GM12878 (cell line): ENCODE data around the gene VRK3. TPM values are rescaled to one million over a fixed set of nuclear protein-coding genes. Genes with fewer than 3 reads are reported as not detected.

Experiments used
- ATAC-seq: fragments of 200-7000 bp; cut with Tn5 transposase; 3 replicates; pipeline ENCODE4 v1.9.1; 2020; ENCODE audit warnings: mild to moderate bottlenecking, moderate library complexity
- BruUV-seq: library from RNA; stranded (reverse); fragments of 400-500 nt; replicated peaks from 2 replicates; lab custom pipeline; 2021; lab: Mats Ljungman, UMichigan
- CTCF ChIA-PET: fragments of 300-600 bp; sonication (Branson Sonifier 250); formaldehyde crosslinking; extraction: SDS; loops from one replicate; lab custom pipeline; 2021; ENCODE audit warnings: inconsistent platforms; lab: Yijun Ruan, JAX
- POLR2A ChIA-PET: fragments of 350-600 bp; formaldehyde crosslinking; extraction: SDS; loops from one replicate; lab custom pipeline; 2021; ENCODE audit warnings: inconsistent platforms; lab: Charles Lee
- RAD21 ChIA-PET: fragments of 300-600 bp; sonication (Branson Sonifier 250); formaldehyde crosslinking; loops from one replicate; lab custom pipeline; 2023; ENCODE audit warnings: antibody characterized with exemption; ENCODE audit not compliant: unreplicated experiment; lab: Charles Lee
- SMC1A ChIA-PET: fragments of 300-600 bp; sonication (Branson Sonifier 250); formaldehyde crosslinking; loops from one replicate; lab custom pipeline; 2023; ENCODE audit not compliant: unreplicated experiment, uncharacterized antibody; lab: Charles Lee
- DNase-seq: peaks from one replicate; pipeline ENCODE4 v3.0.0-alpha.2; 2011; ENCODE audit warnings: low read depth, low spot score
- FAIRE-seq: peaks from 3 replicates; lab custom pipeline; 2011; peaks lifted over from hg19 to GRCh38; lab: Jason Lieb, UNC
- H2AFZ ChIP-seq: 2 replicates; pipeline ENCODE4 v1.6.0; 2011; ENCODE audit warnings: low read depth, low read length, control low read depth; ENCODE audit not compliant: control insufficient read depth
- H3K27ac ChIP-seq: 2 replicates; pipeline ENCODE4 v1.5.1; 2011; ENCODE audit warnings: control low read depth; ENCODE audit not compliant: control insufficient read depth, insufficient read depth
- H3K27me3 ChIP-seq, 2 experiments: replicated peaks in 1 of 2; 2 replicates each; pipeline versions ENCODE4 v1.6.0 to v1.6.1; 2011; ENCODE audit warnings: low read length in 1 of 2; ENCODE audit not compliant: control insufficient read depth in 2 of 2, insufficient read depth in 2 of 2
- H3K36me3 ChIP-seq, 2 experiments: 2 replicates each; pipeline ENCODE4 v1.5.1; 2011; ENCODE audit warnings: low read length in 1 of 2; ENCODE audit not compliant: control insufficient read depth in 2 of 2, insufficient read depth in 2 of 2
- H3K4me1 ChIP-seq: 2 replicates; pipeline ENCODE4 v1.6.1; 2011; ENCODE audit warnings: mild to moderate bottlenecking, low read length, moderate library complexity, mixed read lengths; ENCODE audit not compliant: control insufficient read depth, insufficient read depth
- H3K4me2 ChIP-seq: 2 replicates; pipeline ENCODE4 v1.6.0; 2011; ENCODE audit warnings: control low read depth; ENCODE audit not compliant: control insufficient read depth, insufficient read depth
- H3K4me3 ChIP-seq: fragments of 200-600 bp; sonication (generic); 2 replicates; pipeline ENCODE4 v1.5.1; 2016
- H3K79me2 ChIP-seq: 2 replicates; pipeline ENCODE4 v1.6.0; 2011; ENCODE audit warnings: low read length; ENCODE audit not compliant: control insufficient read depth, insufficient read depth
- H3K9ac ChIP-seq: 2 replicates; pipeline ENCODE4 v1.8.0; 2011; ENCODE audit warnings: low read length, control low read depth, mixed read lengths; ENCODE audit not compliant: control insufficient read depth, insufficient read depth
- H3K9me3 ChIP-seq: replicated peaks from 3 replicates; pipeline ENCODE4 v1.5.1; 2011; ENCODE audit warnings: mild to moderate bottlenecking, low read length; ENCODE audit not compliant: control insufficient read depth, insufficient read depth
- H4K20me1 ChIP-seq: 2 replicates; pipeline ENCODE4 v1.6.0; 2011; ENCODE audit not compliant: control insufficient read depth, insufficient read depth
- BHLHE40 ChIP-seq, 2 experiments: fragments of 450-650 bp in 1 of 2; IDR thresholded peaks; 2 replicates each; pipeline ENCODE4 v1.6.1; 2011 to 2017; ENCODE audit warnings: low read depth in 2 of 2, borderline replicate concordance in 1 of 2, improper control_type of control experiment in 1 of 2, low read length in 1 of 2, mild to moderate bottlenecking in 1 of 2
- BMI1 ChIP-seq: fragments of 450-650 bp; IDR thresholded peaks from 2 replicates; pipeline ENCODE4 v1.6.1; 2016; ENCODE audit warnings: mild to moderate bottlenecking, moderate library complexity, borderline replicate concordance
- WGBS: methylation state at CpG from one replicate; pipeline ENCODE4 v1.1.6; 2016; ENCODE audit warnings: low lambda C conversion rate; ENCODE audit not compliant: insufficient replicate concordance, insufficient coverage; ENCODE audit errors: missing lambda C conversion rate; 5-methylcytosine and 5-hydroxymethylcytosine counted together
- in situ Hi-C: fragments of 300-500 bp; cut with MboI; formaldehyde crosslinking; loops from 9 replicates; pipeline ENCODE4 v1.14.3; 2018; ENCODE audit warnings: mixed read lengths
- intact Hi-C: fragments of 100-400 bp; cut with micrococcal nuclease; formaldehyde crosslinking; loops from one replicate; pipeline ENCODE4 v1.14.2; 2022; ENCODE audit not compliant: unreplicated experiment
- polyA plus RNA-seq, 11 experiments: library from polyadenylated mRNA; depleted of rRNA in 4 of 11; unstranded in 6 of 11; stranded (reverse) in 5 of 11; fragments of >200 nt; fragmentation: Nextera tagmentation in 4 of 11; fragmentation: Illumina TruSeq in 1 of 11; extraction: Ambion mirVana in 4 of 11; extraction: Trizol in 1 of 11; gene quantifications; 1 replicate in 1 of 11; 2 replicates in 10 of 11; pipeline versions ENCODE4 v1.2.1 to v1.2.3, GENCODE V29; 2011 to 2016; ENCODE audit warnings: inconsistent platforms in 2 of 11, missing spikeins in 2 of 11, low read depth in 1 of 11
- total RNA-seq, 4 experiments: library from RNA; depleted of rRNA in 3 of 4; stranded (reverse); fragments of >200 nt in 3 of 4; fragmentation: Illumina TruSeq in 1 of 4; extraction: Trizol in 1 of 4; gene quantifications; 2 replicates each; pipeline versions ENCODE4 v1.2.1 to v1.2.3, GENCODE V29; 2013 to 2021
- TF ChIP-seq, protein P1 (sequence below): fragments of 450-650 bp; IDR thresholded peaks from 2 replicates; pipeline ENCODE4 v1.6.1; 2017; ENCODE audit warnings: antibody characterized with exemption, mild to moderate bottlenecking, moderate library complexity
- TF ChIP-seq, protein P2 (sequence below): fragments of 450-650 bp; IDR thresholded peaks from 2 replicates; pipeline ENCODE4 v1.6.1; 2018; ENCODE audit warnings: borderline replicate concordance, mild to moderate bottlenecking; ENCODE audit not compliant: partially characterized antibody
- TF ChIP-seq, protein P3 (sequence below): IDR thresholded peaks from 2 replicates; pipeline ENCODE4 v1.6.1; 2012; ENCODE audit warnings: mild to moderate bottlenecking, low read depth, low read length

The VRK3 gene
- total and polyA plus RNA-seq, 10 of the 15 experiments (the other 5 are each of a cell fraction or from before 2014, with no cell fraction given), result 17.3 to 61.9 (median 35.5) TPM

DNA sequence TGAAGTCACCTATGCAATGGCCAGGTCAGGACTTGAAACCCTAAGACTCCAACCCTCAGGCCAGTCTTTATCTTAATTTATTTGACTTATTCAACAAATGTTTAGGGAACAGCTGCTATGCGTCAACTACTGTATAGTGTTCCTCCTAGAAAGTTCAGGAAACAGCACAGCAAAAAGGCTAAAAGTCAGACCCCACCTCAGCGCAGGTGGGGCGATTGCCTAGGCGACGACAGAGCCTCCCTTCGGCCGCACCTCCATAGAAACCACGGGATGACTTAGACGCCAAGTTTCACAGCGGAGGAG, 502 bp downstream of the VRK3 start:
- peak overlapping the region; percentile 83 for H3K9ac ChIP-seq
- intact Hi-C loops, result no loop called here
- ChIA-PET POLR2A (no interaction called here), CTCF (no interaction called here), RAD21 (no interaction called here), SMC1A (interaction anchor here (1.5 kb wide), 1 partner anchor 21 kb away, joined by 3 read pairs; no protein-coding TSS in a partner anchor)
- peak; percentile 21; the same call in 1 of the 2 replicates for TF ChIP-seq BMI1
- TF ChIP-seq, protein P1, sequence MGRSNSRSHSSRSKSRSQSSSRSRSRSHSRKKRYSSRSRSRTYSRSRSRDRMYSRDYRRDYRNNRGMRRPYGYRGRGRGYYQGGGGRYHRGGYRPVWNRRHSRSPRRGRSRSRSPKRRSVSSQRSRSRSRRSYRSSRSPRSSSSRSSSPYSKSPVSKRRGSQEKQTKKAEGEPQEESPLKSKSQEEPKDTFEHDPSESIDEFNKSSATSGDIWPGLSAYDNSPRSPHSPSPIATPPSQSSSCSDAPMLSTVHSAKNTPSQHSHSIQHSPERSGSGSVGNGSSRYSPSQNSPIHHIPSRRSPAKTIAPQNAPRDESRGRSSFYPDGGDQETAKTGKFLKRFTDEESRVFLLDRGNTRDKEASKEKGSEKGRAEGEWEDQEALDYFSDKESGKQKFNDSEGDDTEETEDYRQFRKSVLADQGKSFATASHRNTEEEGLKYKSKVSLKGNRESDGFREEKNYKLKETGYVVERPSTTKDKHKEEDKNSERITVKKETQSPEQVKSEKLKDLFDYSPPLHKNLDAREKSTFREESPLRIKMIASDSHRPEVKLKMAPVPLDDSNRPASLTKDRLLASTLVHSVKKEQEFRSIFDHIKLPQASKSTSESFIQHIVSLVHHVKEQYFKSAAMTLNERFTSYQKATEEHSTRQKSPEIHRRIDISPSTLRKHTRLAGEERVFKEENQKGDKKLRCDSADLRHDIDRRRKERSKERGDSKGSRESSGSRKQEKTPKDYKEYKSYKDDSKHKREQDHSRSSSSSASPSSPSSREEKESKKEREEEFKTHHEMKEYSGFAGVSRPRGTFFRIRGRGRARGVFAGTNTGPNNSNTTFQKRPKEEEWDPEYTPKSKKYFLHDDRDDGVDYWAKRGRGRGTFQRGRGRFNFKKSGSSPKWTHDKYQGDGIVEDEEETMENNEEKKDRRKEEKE, result no peak
- in situ Hi-C loops, result loop anchor here (10.0 kb wide), 1 partner anchor 1080 kb away; the partner anchor contains the start of gene CTU1
- H3K27ac ChIP-seq, result peak overlapping the region; percentile 77
- H3K4me2 ChIP-seq, result peak overlapping the region; percentile 68
- no peaks in the 10 kb centered on the region for H4K20me1 ChIP-seq
- peak; percentile 5; the same call in 2 of the 3 replicates for ATAC-seq
- no peaks in the 10 kb centered on the region for H3K9me3 ChIP-seq
- DNase-seq, result no peak
- H3K4me3 ChIP-seq, result peak overlapping the region; percentile 79
- 1% methylated on average over 10 of the region's 10 CpGs for WGBS
- BruUV-seq, result TSS peak; percentile 88
- peaks cover 16% of the 10 kb centered on the region for H3K4me1 ChIP-seq
- H3K36me3 ChIP-seq, result peaks cover 1 to 3% of the 10 kb centered on the region in 2 experiments; a peak in 3 of 4 replicates
- H2AFZ ChIP-seq, result peak overlapping the region; percentile 80
- no peaks in the 10 kb centered on the region for H3K27me3 ChIP-seq
- peaks cover 34% of the 10 kb centered on the region for H3K79me2 ChIP-seq
- FAIRE-seq, result no peak

DNA sequence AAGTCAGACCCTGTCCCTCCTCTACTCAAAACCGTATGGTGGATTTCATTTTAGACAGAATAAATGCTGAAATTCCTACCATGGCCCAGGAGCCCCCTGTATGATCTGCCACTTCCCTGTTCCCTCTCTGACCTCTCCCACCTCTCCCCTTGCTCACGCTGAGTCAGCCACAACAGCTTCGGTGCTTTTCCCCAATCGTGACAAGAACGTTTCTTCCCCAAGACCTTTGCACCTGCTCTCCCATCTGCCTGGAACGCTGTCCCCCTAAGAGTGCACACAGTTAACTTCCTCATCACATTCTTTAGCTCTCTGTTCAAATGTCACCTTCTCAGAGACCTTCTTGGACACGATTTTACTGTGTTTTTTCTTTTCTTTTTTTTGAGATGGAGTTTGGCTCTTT, 2.3 kb downstream of the VRK3 start:
- POLR2A ChIA-PET, result no interaction called here
- peaks cover 16% of the 10 kb centered on the region for H3K4me1 ChIP-seq
- H3K79me2 ChIP-seq, result peaks cover 34% of the 10 kb centered on the region
- H3K36me3 ChIP-seq, result peaks cover 1 to 3% of the 10 kb centered on the region in 2 experiments; a peak in 3 of 4 replicates
- H3K9me3 ChIP-seq, result no peaks in the 10 kb centered on the region
- WGBS, result 57% methylated on average over 7 of the region's 7 CpGs
- RAD21 ChIA-PET, result no interaction called here
- in situ Hi-C loops (loop anchor here (10.0 kb wide), 1 partner anchor 1082 kb away; the partner anchor contains the start of gene CTU1), intact Hi-C loops (no loop called here)
- BruUV-seq, result no TSS peak
- H3K4me3 ChIP-seq, result no peak overlapping the region
- FAIRE-seq, result no peak
- CTCF ChIA-PET, result interaction anchor here (0.9 kb wide), 1 partner anchor 18 kb away, joined by 4 read pairs; no protein-coding TSS in a partner anchor
- H4K20me1 ChIP-seq, result no peaks in the 10 kb centered on the region
- no peak overlapping the region for H2AFZ ChIP-seq
- DNase-seq, result no peak
- SMC1A ChIA-PET, result interaction anchor here (1.1 kb wide), 1 partner anchor 93 kb away, joined by 4 read pairs; no protein-coding TSS in a partner anchor
- no peak overlapping the region for H3K9ac ChIP-seq
- no peak overlapping the region for H3K4me2 ChIP-seq
- no peak for ATAC-seq
- H3K27me3 ChIP-seq, result no peaks in the 10 kb centered on the region
- H3K27ac ChIP-seq, result no peak overlapping the region
- peak in 1 of 2 experiments; percentile 40; a peak in 1 of 4 replicates for TF ChIP-seq BHLHE40 (IDR thresholded peaks at IDR 0.05; ENCODE audit: borderline replicate concordance in 1 of 2, low read depth in 2 of 2, low read length in 1 of 2)
- TF ChIP-seq, protein P2, sequence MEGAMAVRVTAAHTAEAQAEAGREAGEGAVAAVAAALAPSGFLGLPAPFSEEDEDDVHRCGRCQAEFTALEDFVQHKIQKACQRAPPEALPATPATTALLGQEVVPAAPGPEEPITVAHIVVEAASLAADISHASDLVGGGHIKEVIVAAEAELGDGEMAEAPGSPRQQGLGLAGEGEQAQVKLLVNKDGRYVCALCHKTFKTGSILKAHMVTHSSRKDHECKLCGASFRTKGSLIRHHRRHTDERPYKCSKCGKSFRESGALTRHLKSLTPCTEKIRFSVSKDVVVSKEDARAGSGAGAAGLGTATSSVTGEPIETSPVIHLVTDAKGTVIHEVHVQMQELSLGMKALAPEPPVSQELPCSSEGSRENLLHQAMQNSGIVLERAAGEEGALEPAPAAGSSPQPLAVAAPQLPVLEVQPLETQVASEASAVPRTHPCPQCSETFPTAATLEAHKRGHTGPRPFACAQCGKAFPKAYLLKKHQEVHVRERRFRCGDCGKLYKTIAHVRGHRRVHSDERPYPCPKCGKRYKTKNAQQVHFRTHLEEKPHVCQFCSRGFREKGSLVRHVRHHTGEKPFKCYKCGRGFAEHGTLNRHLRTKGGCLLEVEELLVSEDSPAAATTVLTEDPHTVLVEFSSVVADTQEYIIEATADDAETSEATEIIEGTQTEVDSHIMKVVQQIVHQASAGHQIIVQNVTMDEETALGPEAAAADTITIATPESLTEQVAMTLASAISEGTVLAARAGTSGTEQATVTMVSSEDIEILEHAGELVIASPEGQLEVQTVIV, result no peak
- TF ChIP-seq, protein P3, sequence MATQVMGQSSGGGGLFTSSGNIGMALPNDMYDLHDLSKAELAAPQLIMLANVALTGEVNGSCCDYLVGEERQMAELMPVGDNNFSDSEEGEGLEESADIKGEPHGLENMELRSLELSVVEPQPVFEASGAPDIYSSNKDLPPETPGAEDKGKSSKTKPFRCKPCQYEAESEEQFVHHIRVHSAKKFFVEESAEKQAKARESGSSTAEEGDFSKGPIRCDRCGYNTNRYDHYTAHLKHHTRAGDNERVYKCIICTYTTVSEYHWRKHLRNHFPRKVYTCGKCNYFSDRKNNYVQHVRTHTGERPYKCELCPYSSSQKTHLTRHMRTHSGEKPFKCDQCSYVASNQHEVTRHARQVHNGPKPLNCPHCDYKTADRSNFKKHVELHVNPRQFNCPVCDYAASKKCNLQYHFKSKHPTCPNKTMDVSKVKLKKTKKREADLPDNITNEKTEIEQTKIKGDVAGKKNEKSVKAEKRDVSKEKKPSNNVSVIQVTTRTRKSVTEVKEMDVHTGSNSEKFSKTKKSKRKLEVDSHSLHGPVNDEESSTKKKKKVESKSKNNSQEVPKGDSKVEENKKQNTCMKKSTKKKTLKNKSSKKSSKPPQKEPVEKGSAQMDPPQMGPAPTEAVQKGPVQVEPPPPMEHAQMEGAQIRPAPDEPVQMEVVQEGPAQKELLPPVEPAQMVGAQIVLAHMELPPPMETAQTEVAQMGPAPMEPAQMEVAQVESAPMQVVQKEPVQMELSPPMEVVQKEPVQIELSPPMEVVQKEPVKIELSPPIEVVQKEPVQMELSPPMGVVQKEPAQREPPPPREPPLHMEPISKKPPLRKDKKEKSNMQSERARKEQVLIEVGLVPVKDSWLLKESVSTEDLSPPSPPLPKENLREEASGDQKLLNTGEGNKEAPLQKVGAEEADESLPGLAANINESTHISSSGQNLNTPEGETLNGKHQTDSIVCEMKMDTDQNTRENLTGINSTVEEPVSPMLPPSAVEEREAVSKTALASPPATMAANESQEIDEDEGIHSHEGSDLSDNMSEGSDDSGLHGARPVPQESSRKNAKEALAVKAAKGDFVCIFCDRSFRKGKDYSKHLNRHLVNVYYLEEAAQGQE, result no peak
